Pancreas (tissue), 10 donors: ENCODE measurements around the gene CUX1. TPM values are rescaled to one million over a fixed set of nuclear protein-coding genes. Genes with fewer than 3 reads are reported as not detected.
A peak's percentile ranks its signal among the peaks of the same experiment; 100 is the strongest.

Experiments used
- ATAC-seq, 4 donors: fragments of 200-7000 bp; cut with Tn5 transposase; one replicate each; pipeline versions ENCODE4 v1.8.0 to v1.9.1; 2020; ENCODE audit warnings: mild to moderate bottlenecking in 4 of 4, moderate library complexity in 4 of 4
- DNase-seq, 6 donors: peaks; one replicate each; pipeline ENCODE4 v3.0.0-alpha.2; 2020
- FAIRE-seq: peaks from 2 replicates; lab custom pipeline; 2012; peaks lifted over from hg19 to GRCh38; lab: Jason Lieb, UNC
- H3K27ac ChIP-seq, 4 donors: fragments of 200-600 bp; sonication (generic); 1 replicate in 3 of 4; 2 replicates in 1 of 4; pipeline versions ENCODE4 v1.5.0 to v1.8.0; 2020
- H3K27me3 ChIP-seq, 4 donors: fragments of 200-600 bp; one replicate each; pipeline ENCODE4 v1.8.0; 2021
- H3K36me3 ChIP-seq, 3 donors: fragments of 200-600 bp; sonication (generic) in 1 of 3; one replicate each; pipeline versions ENCODE4 v1.5.0 to v1.8.0; 2020 to 2021
- H3K4me1 ChIP-seq, 3 donors: fragments of 200-600 bp; one replicate each; pipeline ENCODE4 v1.8.0; 2021
- H3K4me3 ChIP-seq, 4 donors: fragments of 200-600 bp; sonication (generic) in 2 of 4; one replicate each; pipeline versions ENCODE4 v1.5.0 to v1.8.0; 2020 to 2021
- H3K9me3 ChIP-seq, 4 donors: fragments of 200-600 bp; one replicate each; pipeline ENCODE4 v1.8.0; 2021
- WGBS, 2 donors: extraction: QIAGEN DNeasy Blood & Tissue Kit; methylation state at CpG; one replicate each; pipeline ENCODE4 v1.1.7; 2013; 5-methylcytosine and 5-hydroxymethylcytosine counted together
- intact Hi-C, 3 donors: fragments of 100-400 bp; cut with DNase I; formaldehyde crosslinking; loops; one replicate each; pipeline versions ENCODE4 v1.11.1 to v1.14.2; 2022
- polyA plus RNA-seq, 2 donors: library from polyadenylated mRNA; stranded (reverse); fragments of 200-250 nt; gene quantifications; one replicate each; pipeline ENCODE4 v1.2.3, GENCODE V29; 2013
- total RNA-seq, 6 donors: library from RNA; stranded (reverse); fragmentation: NEBNext Ultra II Directional in 4 of 6; extraction: Animal tissue kit (Norgen Biotek cat#: 25700) in 4 of 6; gene quantifications; one replicate each; pipeline versions ENCODE4 v1.2.1 to v1.2.4, GENCODE V29; 2021 to 2023
- TF ChIP-seq, protein P1 (sequence below), 4 donors: fragments of 200-600 bp; sonication (generic) in 3 of 4; IDR thresholded peaks; one replicate each; pipeline versions ENCODE4 v1.5.0 to v1.8.0; 2021; ENCODE audit warnings: antibody characterized with exemption in 4 of 4
- donor health status: healthy with polysubstance abuse.
- donor health status: DM: no; HTN: no; CAD: no; lungs with moderate emphysema.
- donor health status: DM: no; HTN: no; CAD: no.
- donor health status: control.
- donor health status: control.
- donor health status: Bipolar disorder and iron deficiency.
- donor health status: DM: yes; HTN: yes; CAD: no.
- donor health status: DM: no; HTN: no; CAD: no.
- donor health status: DM: no; HTN: no; CAD: no.
- donor health status: DM: yes; HTN: yes; CAD: no.

CUX1 gene
- total and polyA plus RNA-seq, 8 donors = 18.9 to 61.2 (median 45.1) TPM

DNA sequence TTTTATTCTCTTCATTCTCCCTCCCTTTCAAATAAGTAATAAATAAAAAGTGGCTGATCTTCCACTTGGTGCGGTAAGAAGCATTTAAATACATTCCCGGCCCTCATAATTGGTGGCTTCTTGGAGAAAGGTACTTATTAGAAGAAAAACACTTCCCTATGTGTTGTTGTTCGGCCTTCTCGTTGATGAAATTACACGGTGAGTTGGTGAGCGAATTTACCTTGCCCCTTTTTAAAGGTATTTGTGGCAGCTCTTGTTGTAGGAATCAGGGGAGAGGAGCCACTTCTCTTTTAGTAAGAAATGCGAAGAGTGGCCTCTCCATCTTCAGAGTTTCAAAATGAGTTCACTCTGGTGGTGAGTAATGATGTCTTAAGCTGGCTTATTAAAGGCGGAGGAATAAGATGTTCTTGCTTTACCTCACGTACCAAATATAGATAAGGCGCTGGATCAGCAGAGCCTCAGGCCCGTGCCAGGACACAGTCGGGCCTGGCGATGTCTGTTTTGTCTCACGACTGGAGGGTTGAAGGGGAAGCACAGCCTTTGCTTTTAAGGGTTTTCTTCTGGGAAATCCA is 135.9 kb downstream of the CUX1 start:
- DNase-seq (no peak), ATAC-seq (peak in 3 of 4 donors; percentile 48 to 61 (median 49))

DNA sequence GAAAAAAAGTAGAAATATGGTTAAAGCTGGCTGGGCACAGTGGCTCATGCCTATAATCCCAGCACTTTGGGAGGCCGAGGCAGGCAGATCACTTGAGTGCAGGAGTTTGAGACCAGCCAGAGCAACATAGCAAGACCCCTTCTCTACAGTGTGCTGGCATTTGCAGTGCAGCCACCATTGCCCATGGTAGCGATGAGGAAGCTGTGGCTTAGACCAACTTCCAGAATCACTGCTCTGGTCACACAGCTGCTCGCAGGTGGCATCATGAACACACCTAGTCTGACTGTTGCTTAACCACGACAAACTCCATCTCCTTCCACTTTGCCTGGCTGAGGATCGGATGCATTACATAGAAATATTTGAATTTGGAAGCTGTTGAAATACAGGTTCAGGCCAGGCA is 137.1 kb downstream of the CUX1 start:
- intact Hi-C loops = no loop called here
- Histone ChIP-seq H3K4me1 (no peaks in the 10 kb centered on the region), H3K27ac (no peak overlapping the region), H3K9me3 (no peaks in the 10 kb centered on the region), H3K36me3 (no peaks in the 10 kb centered on the region), H3K27me3 (no peaks in the 10 kb centered on the region), H3K4me3 (no peak overlapping the region)
- no peak for FAIRE-seq
- TF ChIP-seq, protein P1, sequence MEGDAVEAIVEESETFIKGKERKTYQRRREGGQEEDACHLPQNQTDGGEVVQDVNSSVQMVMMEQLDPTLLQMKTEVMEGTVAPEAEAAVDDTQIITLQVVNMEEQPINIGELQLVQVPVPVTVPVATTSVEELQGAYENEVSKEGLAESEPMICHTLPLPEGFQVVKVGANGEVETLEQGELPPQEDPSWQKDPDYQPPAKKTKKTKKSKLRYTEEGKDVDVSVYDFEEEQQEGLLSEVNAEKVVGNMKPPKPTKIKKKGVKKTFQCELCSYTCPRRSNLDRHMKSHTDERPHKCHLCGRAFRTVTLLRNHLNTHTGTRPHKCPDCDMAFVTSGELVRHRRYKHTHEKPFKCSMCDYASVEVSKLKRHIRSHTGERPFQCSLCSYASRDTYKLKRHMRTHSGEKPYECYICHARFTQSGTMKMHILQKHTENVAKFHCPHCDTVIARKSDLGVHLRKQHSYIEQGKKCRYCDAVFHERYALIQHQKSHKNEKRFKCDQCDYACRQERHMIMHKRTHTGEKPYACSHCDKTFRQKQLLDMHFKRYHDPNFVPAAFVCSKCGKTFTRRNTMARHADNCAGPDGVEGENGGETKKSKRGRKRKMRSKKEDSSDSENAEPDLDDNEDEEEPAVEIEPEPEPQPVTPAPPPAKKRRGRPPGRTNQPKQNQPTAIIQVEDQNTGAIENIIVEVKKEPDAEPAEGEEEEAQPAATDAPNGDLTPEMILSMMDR (IDR thresholded peaks at IDR 0.05) = no peak
- 96 to 99% methylated on average over 5 of the region's 5 CpGs for WGBS, 2 donors
- no peak for DNase-seq
- ATAC-seq = no peak

More for the DNA sequence above, 135.9 kb downstream of the CUX1 start:
- Histone ChIP-seq H3K4me3 (no peak overlapping the region), H3K36me3 (no peaks in the 10 kb centered on the region), H3K4me1 (no peaks in the 10 kb centered on the region), H3K9me3 (no peaks in the 10 kb centered on the region), H3K27ac (peak overlapping the region in 2 of 4 donors; percentile 13 to 30), H3K27me3 (no peaks in the 10 kb centered on the region)
- intact Hi-C loops = no loop called here
- WGBS, 2 donors = 88 to 90% methylated on average over 14 of the region's 14 CpGs
- peak; percentile 5 for FAIRE-seq
- TF ChIP-seq, protein P1 (IDR thresholded peaks at IDR 0.05) = no peak

DNA sequence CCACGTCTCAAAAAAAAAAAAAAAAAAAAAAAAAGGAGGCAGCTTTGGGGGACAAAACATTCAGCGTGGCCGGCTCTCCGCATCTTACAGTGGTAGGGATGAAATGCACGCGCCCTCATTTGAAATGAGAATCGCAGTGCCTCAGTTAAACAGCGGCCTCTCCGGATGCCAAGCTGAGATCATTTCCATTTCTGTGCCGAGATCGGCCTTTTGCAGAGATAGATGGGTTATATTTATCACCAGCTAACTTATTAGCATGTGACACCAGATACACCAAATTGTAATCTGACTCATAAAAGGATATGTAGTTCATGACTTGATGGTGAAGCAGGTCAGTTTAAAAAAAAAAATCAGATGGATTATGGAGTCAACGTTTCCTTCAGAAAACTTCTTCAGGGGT is 138.7 kb downstream of the CUX1 start:
- no peaks in the 10 kb centered on the region for H3K9me3 ChIP-seq
- FAIRE-seq = no peak
- H3K27ac ChIP-seq = no peak overlapping the region
- H3K4me1 ChIP-seq = no peaks in the 10 kb centered on the region
- H3K36me3 ChIP-seq = no peaks in the 10 kb centered on the region
- WGBS, 2 donors = 94 to 96% methylated on average over 12 of the region's 12 CpGs
- intact Hi-C loops = no loop called here
- no peaks in the 10 kb centered on the region for H3K27me3 ChIP-seq
- no peak overlapping the region for H3K4me3 ChIP-seq
- DNase-seq = no peak
- no peak for ATAC-seq
- TF ChIP-seq, protein P1 (IDR thresholded peaks at IDR 0.05) = no peak

DNA sequence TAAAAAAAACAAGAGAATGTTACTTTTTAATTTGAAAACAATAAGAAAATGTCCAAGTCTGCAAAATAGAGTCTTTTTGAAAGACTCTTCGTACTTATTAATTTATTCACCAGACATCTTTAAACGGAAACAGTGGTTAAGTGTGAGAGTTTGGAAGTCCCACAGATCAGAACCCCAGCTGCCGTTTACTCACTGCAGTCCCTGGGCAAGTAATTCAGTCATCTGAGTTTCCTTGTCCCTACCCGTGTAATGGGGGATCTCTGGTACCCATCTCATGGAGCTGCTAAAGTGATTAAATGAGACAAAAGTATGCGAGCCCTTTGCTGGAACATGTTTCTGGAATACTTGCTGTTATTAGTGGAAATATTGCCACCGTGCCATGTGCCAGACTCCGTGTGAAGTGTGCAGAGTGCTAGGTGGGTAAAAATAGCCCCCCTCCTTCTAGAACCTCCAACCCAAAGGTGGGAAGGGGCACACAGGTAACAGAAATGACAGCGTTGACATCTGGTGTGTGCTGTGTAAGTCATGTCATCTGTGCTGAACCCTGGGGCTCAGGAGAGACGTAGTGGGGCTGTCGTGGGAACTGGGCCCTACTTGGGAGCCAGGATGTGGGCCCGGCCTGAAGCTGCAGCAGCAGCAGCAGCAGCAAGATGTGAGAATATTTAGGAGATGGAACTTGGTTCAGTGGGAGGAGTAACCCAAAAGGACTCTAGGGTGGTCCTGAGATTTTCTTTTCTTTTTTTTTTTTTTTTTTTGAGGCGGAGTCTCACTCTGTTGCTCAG is 140.5 kb downstream of the CUX1 start:
- DNase-seq (no peak), FAIRE-seq (no peak), ATAC-seq (no peak)
- H3K4me3 ChIP-seq = no peak overlapping the region
- no peak overlapping the region for H3K27ac ChIP-seq
- no peaks in the 10 kb centered on the region for H3K36me3 ChIP-seq
- WGBS, 2 donors = 88 to 91% methylated on average over 11 to 12 of the region's 12 CpGs
- intact Hi-C loops = no loop called here
- no peaks in the 10 kb centered on the region for H3K9me3 ChIP-seq
- no peaks in the 10 kb centered on the region for H3K27me3 ChIP-seq
- H3K4me1 ChIP-seq = no peaks in the 10 kb centered on the region
- TF ChIP-seq, protein P1 (IDR thresholded peaks at IDR 0.05) = no peak

DNA sequence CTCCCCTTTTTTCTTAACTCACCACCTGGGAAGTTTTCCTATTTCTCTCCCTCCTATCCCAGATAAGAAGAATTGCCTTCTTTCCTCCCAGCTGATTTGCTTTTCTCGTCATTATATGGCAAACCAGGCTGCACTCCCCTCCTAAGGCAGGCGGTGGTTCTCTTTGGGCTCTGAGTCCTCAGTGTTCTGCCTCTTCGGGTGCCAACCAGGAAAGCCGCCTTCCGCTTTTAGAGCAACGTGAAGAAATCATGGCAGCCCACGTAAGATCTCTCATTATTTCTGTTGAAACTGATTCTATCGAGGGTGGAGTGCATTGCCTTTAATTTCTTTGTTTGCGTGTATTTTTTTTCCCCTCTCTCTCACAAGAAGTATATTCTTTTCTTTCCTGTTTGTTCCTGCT is 141.9 kb downstream of the CUX1 start:
- TF ChIP-seq, protein P1 (IDR thresholded peaks at IDR 0.05) = no peak
- H3K4me3 ChIP-seq = no peak overlapping the region
- WGBS, 2 donors = 92% methylated on average over 9 of the region's 9 CpGs
- intact Hi-C loops = no loop called here
- ATAC-seq = no peak
- H3K9me3 ChIP-seq = no peaks in the 10 kb centered on the region
- DNase-seq = no peak
- no peaks in the 10 kb centered on the region for H3K27me3 ChIP-seq
- no peaks in the 10 kb centered on the region for H3K36me3 ChIP-seq
- H3K27ac ChIP-seq = no peak overlapping the region
- FAIRE-seq = no peak
- no peaks in the 10 kb centered on the region for H3K4me1 ChIP-seq
